NCI-H1930 (cell line): ENCODE measurements around the gene KCNIP3.

ENCODE experiments used
- DNase-seq, 2 experiments: peaks; one replicate each; lab custom pipeline; 2025; lab: John Stamatoyannopoulos, UW

KCNIP3 gene

GRCh38 chr2:95327861-95328260 is 30.7 kb downstream of the KCNIP3 start:
- DNase-seq = no peak

GRCh38 chr2:95328358-95329125 is 31.4 kb downstream of the KCNIP3 start:
- DNase-seq = no peak

GRCh38 chr2:95329401-95329800 is 32.3 kb downstream of the KCNIP3 start:
- no peak for DNase-seq

GRCh38 chr2:95329891-95330793 is 33.0 kb downstream of the KCNIP3 start:
- DNase-seq = no peak

GRCh38 chr2:95330794-95331338 is 33.7 kb downstream of the KCNIP3 start:
- no peak for DNase-seq

GRCh38 chr2:95331606-95332005 is 34.5 kb downstream of the KCNIP3 start:
- no peak for DNase-seq

- DNase-seq = no peak
Observed at GRCh38 chr2:95332036-95332435, 34.9 kb downstream of the KCNIP3 start.

GRCh38 chr2:95333056-95333455 is 35.9 kb downstream of the KCNIP3 start:
- DNase-seq = no peak

GRCh38 chr2:95333888-95334338 is 36.8 kb downstream of the KCNIP3 start:
- DNase-seq = no peak

GRCh38 chr2:95334916-95335641 is 37.9 kb downstream of the KCNIP3 start:
- no peak for DNase-seq

GRCh38 chr2:95336406-95336805 is 39.3 kb downstream of the KCNIP3 start:
- no peak for DNase-seq

- DNase-seq = no peak
Observed at GRCh38 chr2:95337829-95338228, 40.7 kb downstream of the KCNIP3 start.

GRCh38 chr2:95342556-95343320 is 45.6 kb downstream of the KCNIP3 start:
- no peak for DNase-seq

- DNase-seq = no peak
Observed at GRCh38 chr2:95343429-95344214, 46.5 kb downstream of the KCNIP3 start.

- DNase-seq = no peak
Observed at GRCh38 chr2:95344215-95344583, 47.1 kb downstream of the KCNIP3 start.

- no peak for DNase-seq
Observed at GRCh38 chr2:95344656-95345055, 47.5 kb downstream of the KCNIP3 start.

GRCh38 chr2:95345081-95345562 is 48.0 kb downstream of the KCNIP3 start:
- DNase-seq = no peak

- peak; percentile 71 to 72 for DNase-seq
Observed at GRCh38 chr2:95345563-95346230, 48.5 kb downstream of the KCNIP3 start.

GRCh38 chr2:95346231-95346737 is 49.1 kb downstream of the KCNIP3 start:
- peak in 1 of 2 experiments; percentile 29 for DNase-seq
